Activated CD4-positive, alpha-beta T cell treated with anti-CD3 and anti-CD28 coated beads for 24 hours (primary cell): ENCODE data around the gene DUSP10.
A peak's percentile ranks its signal among the peaks of the same experiment; 100 is the strongest.

Experiments
- DNase-seq, 2 donors: peaks; one replicate each; pipeline ENCODE4 v3.0.0-alpha.2; 2020; ENCODE audit warnings: low read depth in 2 of 2

Gene DUSP10

DNA sequence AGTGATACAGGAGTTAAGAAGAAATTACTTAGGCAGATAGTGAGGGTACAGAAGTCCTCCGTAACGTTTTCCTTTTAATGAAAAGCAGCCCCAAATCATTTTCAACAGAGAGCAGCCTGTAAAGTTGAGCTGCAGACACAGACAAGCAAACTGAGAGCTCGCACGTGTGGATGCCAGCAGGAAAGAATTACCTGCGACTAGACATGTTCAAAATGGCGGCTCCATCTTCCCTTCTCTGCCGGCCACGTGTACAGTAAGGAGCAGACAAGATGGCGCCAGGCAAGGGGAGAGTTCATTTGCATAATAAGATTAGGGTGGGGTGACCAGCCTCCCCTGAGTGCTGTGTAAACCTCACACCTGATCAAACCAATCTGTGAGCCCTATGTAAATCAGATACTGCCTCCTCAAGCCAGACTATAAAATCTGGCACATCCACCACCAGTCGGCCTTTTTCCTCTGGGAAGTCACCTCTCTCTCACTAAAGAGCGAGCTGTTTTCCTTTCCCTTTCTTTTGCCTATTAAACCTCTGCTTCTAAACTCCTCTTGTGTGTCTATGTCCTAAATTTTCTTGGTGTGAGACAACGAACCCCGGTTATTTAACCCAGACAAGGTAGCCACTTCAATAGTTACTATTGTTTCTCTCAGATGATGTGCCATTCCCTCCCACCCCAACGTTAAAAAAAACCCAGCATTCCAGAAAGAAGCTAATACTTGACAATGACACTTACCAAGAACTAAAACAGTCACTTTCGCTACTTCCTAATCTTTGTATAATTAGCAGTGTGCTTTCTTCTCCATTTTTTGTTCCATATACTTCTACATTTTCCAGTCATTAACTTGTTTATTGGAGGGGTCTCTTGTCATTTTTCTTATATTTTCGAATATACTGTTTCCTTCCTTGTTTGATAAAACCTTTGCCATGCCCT, 27.4 kb downstream of the DUSP10 start:
- DNase-seq, result no peak

DNA sequence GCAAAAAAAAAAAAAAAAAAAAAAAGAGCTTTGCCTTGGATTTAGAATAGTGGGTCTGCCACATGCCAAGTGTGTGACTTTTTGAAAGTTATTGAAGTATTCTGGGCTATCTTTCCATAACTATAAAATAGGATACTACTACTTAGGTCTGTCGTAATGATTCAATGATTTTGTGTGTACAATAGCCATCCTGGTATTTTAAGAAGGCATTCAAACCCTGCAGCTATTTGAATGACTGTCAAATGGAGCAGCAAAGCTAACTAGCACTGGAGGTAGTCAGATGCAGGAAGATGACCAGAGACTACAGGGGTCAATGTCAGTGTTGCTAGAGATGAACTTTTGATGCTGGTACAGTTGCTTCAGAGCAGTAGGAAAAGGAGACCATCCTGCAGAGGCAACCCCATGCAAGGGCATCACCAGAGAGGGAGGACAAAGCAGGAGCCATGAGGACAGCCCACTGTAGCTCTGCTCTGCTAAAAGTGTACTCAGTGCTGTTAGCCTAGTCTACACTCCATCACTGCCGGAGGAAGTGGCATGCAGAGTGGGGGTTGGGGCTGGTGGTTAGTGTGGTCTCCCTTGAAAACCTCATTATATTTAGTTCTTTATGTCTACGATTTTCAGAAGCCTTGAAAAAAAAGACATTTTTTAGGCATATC, 29.0 kb downstream of the DUSP10 start:
- peak; percentile 31 to 55 for DNase-seq

GRCh38 chr1:221712198-221712684, 29.6 kb downstream of the DUSP10 start:
- peak in 1 of 2 donors; percentile 14 for DNase-seq

GRCh38 chr1:221711656-221712055, 30.2 kb downstream of the DUSP10 start:
- no peak for DNase-seq

GRCh38 chr1:221711063-221711577, 30.8 kb downstream of the DUSP10 start:
- no peak for DNase-seq

DNA sequence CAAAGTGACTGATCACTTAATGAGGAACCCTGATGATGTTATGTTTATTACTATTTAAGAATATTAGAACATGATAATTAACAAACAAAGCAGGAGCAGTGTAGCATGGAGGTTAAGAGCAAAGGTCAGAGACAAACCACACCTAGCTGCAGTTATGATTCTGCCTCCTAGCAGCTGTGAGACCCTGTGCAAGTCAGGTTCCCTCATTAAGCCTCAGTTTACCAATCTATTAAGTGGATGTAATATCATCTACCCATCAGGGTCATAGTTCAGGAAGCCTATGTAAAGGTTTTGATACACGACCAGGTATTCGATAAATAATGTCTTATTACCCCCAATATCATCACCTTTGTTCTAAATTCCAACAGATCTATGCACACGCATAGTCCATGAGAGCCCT, 32.0 kb downstream of the DUSP10 start:
- no peak for DNase-seq

GRCh38 chr1:221708987-221709386, 32.9 kb downstream of the DUSP10 start:
- no peak for DNase-seq

GRCh38 chr1:221708076-221708571, 33.8 kb downstream of the DUSP10 start:
- DNase-seq, result peak; percentile 17 to 19

DNA sequence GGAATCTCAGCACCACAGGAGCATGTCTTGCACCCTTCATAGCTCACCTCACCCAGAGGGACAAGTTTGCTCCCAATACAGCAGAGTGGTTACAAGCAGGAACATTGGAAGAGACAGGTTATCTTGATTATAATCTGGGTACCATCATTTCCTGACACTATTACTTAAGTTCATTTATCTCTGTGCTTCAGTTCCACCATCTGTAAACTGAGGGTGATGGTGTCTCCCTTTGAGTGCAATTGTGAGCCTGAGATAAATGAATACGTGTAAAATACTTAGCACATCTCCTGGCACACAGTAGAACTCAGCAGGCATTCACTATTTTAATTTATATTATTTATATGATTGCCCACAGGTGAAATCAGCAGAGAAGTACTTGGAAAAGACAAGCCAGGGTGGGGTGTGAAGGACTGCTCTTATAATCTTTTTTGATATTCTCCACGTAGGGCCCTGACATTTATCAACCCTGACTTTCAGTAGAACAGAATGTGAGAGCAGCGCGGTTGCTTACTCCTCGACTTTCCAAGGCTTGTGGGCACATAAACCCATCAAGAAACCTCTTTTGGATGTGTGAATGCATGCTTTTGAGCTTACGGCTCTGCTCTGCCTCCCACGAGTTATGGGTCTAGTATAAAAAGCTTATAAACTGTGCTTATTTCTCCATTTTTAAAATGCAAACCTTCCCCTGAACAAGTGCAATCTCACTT, 34.9 kb downstream of the DUSP10 start:
- DNase-seq, result no peak

- DNase-seq, result no peak
These were observed 35.7 kb downstream of the DUSP10 start for GRCh38 chr1:221706191-221706590.

DNA sequence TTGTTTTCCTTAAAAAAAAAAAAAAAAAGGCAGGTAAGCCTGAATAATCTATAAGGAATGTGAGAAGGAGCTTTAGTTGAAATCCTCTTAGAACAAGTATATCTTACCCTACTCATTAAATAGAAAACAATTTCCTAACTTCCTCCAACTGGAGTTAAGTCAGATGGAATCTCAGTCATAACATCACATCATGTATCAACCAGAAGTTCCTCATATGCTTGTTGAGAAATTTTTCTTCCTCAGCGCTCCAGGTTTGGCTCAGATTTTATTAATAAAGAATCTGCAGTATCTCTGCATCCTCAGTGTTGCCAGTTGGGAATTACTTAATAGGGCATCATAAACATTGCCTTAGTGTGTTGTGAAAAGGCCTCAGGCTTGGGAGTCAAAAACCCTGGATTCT, 37.6 kb downstream of the DUSP10 start:
- DNase-seq, result no peak

DNA sequence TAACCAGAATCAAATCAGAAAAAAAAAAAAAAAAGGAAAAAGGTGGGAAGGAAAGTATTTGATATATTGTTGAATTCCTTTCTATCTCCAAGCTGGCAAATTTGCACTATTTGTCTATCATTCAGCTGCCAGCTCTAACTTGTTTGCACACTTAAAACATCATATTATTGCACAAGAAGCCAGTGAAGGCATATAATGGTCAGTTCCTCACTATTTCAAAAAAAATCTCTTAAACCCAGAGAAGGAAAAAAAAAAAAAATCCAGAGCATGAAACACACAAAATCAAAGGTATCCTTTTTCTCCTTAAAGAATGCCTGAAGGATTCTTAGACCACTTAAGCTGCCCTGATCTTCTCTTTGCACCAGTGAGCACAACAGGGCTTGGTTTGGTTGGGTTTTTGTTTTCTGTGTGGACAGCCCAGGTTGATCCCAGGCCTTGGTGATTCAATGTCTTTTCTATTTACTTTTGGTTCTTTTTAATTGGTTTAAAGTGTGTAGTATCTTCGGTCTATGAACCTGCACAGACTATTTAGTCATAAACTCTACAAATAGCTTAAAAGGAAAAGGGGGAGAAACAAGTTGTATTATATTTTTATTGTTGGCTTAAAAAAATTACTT, 40.2 kb downstream of the DUSP10 start:
- DNase-seq, result no peak

DNA sequence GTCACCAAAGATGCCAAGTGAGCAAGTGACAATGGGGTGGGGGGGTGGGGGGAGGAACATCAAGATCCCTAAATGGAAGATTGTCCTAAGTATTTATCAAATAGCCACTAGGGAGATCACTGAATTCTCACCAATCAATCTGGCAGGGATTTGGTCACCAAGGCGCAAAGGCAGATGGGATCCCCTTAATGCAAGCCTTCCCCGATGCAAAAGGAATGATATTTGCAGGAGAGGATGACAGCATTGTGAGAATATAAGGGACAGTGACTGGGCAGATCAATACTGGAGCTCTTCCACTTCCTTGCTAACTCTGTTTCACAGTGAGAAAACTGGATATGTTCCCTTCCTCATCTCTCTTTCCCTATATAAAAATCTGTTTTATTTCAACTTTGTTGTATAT, 40.9 kb downstream of the DUSP10 start:
- DNase-seq, result no peak

GRCh38 chr1:221700536-221700935, 41.4 kb downstream of the DUSP10 start:
- DNase-seq, result no peak

DNA sequence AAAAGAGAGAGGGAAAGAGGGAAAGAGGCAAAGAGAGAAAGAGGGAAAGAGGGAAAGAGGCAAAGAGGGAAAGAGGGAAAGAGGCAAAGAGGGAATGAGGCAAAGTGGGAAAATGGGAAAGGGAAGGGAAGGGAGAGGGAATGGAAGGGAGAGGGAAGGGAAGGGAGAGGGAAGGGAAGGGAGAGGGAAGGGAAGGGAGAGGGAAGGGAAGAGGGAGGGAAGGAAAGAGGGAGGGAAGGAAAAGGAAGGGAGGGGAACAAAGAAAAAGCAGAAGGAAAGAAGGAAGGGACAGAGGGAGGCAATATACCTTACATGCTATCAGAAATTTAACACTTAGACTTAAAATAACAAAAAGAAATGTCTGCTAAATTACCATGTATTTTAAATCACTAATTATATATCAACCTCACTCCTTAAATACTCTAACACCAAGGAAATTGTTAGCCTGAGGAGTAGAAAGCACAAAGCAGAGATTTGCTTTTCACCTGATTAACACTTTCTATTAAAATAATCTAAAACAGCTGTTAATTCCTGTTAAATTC, 41.8 kb downstream of the DUSP10 start:
- DNase-seq, result no peak

GRCh38 chr1:221699577-221699976, 42.3 kb downstream of the DUSP10 start:
- no peak for DNase-seq

DNA sequence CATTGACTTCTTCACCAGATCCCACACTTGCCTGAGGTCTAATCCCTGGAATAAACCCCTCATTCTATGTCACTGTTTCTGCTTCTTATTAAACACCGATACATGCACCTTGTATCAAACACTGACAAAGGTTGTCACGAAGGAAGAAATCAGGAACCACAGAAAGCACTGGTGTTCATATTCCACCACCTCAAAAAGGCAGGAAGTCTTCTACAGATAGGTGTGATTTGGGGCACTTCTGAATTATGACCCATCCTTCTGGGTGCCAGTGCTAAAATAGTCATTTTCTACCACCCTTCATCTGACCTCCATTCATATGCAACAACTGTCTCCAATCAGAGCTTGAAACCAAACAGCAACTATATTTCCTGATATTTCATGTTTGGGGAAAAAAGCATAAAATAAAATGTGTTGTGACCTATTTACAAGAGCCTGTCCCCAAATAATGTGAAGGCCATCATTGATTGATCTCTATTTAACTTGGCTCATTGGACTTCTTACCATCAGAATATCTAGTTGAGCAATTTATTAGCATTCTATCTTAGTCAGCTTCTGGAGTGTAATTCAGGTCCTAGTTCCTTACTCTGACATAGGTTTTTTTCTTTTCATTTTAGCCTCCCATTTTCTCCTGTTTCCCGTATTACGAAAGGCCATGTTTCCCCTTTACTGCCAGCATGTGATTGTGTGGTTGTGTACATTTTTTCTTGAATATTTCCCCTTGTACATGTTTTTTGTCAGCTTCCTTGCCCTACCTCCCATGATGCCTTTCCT, 43.1 kb downstream of the DUSP10 start:
- no peak for DNase-seq

DNA sequence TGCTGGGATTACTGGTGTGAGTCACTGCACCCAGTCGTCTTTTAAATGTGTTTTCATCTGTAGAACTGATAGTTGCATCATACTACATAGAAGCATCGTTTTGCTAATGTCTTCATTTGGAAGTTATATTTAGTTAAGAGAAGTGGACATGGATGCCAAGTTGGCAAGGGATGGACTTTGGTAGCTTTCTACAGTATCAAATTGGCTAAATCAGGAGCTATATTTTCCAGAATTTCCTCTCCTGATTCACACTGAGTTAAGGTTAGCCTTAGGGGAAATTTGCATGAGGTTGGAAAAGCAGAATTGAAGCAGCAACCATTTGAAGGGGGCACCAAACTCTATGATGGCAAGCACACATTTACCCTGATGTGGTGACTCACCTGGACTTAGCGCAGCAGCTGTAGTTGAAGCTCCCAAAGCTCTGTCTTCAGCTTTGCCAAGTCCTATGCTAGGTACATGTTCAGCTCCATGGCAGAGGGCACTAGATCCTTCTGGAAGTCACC, 43.9 kb downstream of the DUSP10 start:
- no peak for DNase-seq

GRCh38 chr1:221696718-221697461, 45.0 kb downstream of the DUSP10 start:
- no peak for DNase-seq
